A549 (cell line): Measurements from ENCODE around the gene CEP85. TPM values are rescaled to one million over a fixed set of nuclear protein-coding genes. Genes with fewer than 3 reads are reported as not detected.

Experiments
- ATAC-seq, 2 experiments: fragments of 200-7000 bp in 1 of 2; fragments of >200 bp in 1 of 2; cut with Nextera tagmentation in 1 of 2; cut with Tn5 transposase in 1 of 2; 3 replicates each; pipeline versions ENCODE4 v1.8.0 to v1.9.1; 2018 to 2020; ENCODE audit warnings: mild to moderate bottlenecking in 1 of 2, moderate library complexity in 1 of 2
- CTCF ChIA-PET: fragments of 300-600 bp; sonication (Branson Sonifier 250); formaldehyde crosslinking; extraction: SDS; loops from one replicate; lab custom pipeline; 2021; ENCODE audit warnings: antibody characterized with exemption, inconsistent platforms; lab: Yijun Ruan, JAX
- POLR2A ChIA-PET: fragments of 350-600 bp; formaldehyde crosslinking; extraction: SDS; loops from one replicate; lab custom pipeline; 2021; ENCODE audit warnings: antibody characterized with exemption, inconsistent platforms; lab: Yijun Ruan, JAX
- DNase-seq, 2 experiments: peaks; one replicate each; pipeline versions ENCODE4 v3.0.0 to v3.0.0-alpha.2; 2011 to 2016; ENCODE audit warnings: low read depth in 1 of 2, low spot score in 1 of 2
- FAIRE-seq: peaks from 2 replicates; lab custom pipeline; 2011; peaks lifted over from hg19 to GRCh38; lab: Jason Lieb, UNC
- H3K27ac ChIP-seq, 2 experiments: fragments of >200 bp; sonication (Bioruptor Twin); formaldehyde crosslinking; 3 replicates each; pipeline ENCODE4 v1.5.1; 2016 to 2017
- H3K4me1 ChIP-seq: fragments of >200 bp; sonication (Bioruptor Twin); formaldehyde crosslinking; 3 replicates; pipeline ENCODE4 v1.6.1; 2016
- H3K4me2 ChIP-seq: fragments of >200 bp; sonication (Bioruptor Twin); formaldehyde crosslinking; 3 replicates; pipeline ENCODE4 v1.6.1; 2016
- H3K4me3 ChIP-seq: fragments of >200 bp; sonication (Bioruptor Twin); formaldehyde crosslinking; 3 replicates; pipeline ENCODE4 v1.5.1; 2016
- H3K9me3 ChIP-seq: fragments of >200 bp; sonication (Bioruptor Twin); formaldehyde crosslinking; 3 replicates; pipeline ENCODE4 v1.6.1; 2016
- BCL3 ChIP-seq: fragments of >200 bp; sonication (Bioruptor Twin); formaldehyde crosslinking; IDR thresholded peaks from 3 replicates; pipeline ENCODE4 v1.6.1; 2016
- EHF ChIP-seq: fragments of 250-450 bp; sonication (Bioruptor Pico); IDR thresholded peaks from 2 replicates; pipeline ENCODE4 v1.5.0; 2020; ENCODE audit warnings: mild to moderate bottlenecking
- FOSL2 ChIP-seq, 2 experiments: fragments of 450-650 bp in 1 of 2; fragments of >200 bp in 1 of 2; sonication (Bioruptor Twin) in 1 of 2; formaldehyde crosslinking; IDR thresholded peaks; 2 replicates each; pipeline versions ENCODE4 v1.5.0 to v1.6.1; 2016 to 2020; ENCODE audit warnings: mild to moderate bottlenecking in 1 of 2, moderate library complexity in 1 of 2
- HES2 ChIP-seq: fragments of >200 bp; sonication (Bioruptor Twin); formaldehyde crosslinking; IDR thresholded peaks from 2 replicates; pipeline ENCODE4 v1.6.1; 2016
- HEYL ChIP-seq: fragments of 250-450 bp; sonication (Bioruptor Pico); IDR thresholded peaks from 2 replicates; pipeline ENCODE4 v1.8.0; 2021; ENCODE audit warnings: mild to moderate bottlenecking, moderate library complexity
- HMGXB4 ChIP-seq: fragments of 250-450 bp; sonication (Bioruptor Pico); IDR thresholded peaks from 2 replicates; pipeline ENCODE4 v1.5.0; 2021; ENCODE audit warnings: mild to moderate bottlenecking, moderate library complexity, borderline replicate concordance
- HOXA7 ChIP-seq: fragments of 250-450 bp; sonication (Bioruptor Pico); IDR thresholded peaks from 2 replicates; pipeline ENCODE4 v1.5.0; 2020; ENCODE audit warnings: mild to moderate bottlenecking, moderate library complexity
- KDM5A ChIP-seq: fragments of 200-600 bp; sonication (generic); IDR thresholded peaks from 2 replicates; pipeline ENCODE4 v1.6.1; 2016; ENCODE audit warnings: antibody characterized with exemption, mild to moderate bottlenecking
- POLR2A ChIP-seq: IDR thresholded peaks from 2 replicates; pipeline ENCODE4 v1.6.1; 2012; ENCODE audit warnings: mild to moderate bottlenecking, low read length
- POLR2AphosphoS2 ChIP-seq: conservative IDR thresholded peaks from 2 replicates; pipeline ENCODE4 v1.6.1; 2012; ENCODE audit warnings: low read length, improper control_type of control experiment, inconsistent platforms
- RAD21 ChIP-seq, 2 experiments: fragments of >200 bp in 1 of 2; sonication (Bioruptor Twin) in 1 of 2; formaldehyde crosslinking in 1 of 2; IDR thresholded peaks in 1 of 2; conservative IDR thresholded peaks in 1 of 2; 2 replicates in 1 of 2; 3 replicates in 1 of 2; pipeline ENCODE4 v1.6.1; 2012 to 2018; ENCODE audit warnings: inconsistent platforms in 1 of 2
- RCOR1 ChIP-seq: fragments of 150-350 bp; IDR thresholded peaks from 2 replicates; pipeline ENCODE4 v1.6.1; 2014; ENCODE audit warnings: antibody characterized with exemption, low read length, low read depth
- REST ChIP-seq: fragments of 200-600 bp; sonication (generic); IDR thresholded peaks from 2 replicates; pipeline ENCODE4 v1.6.1; 2016; ENCODE audit warnings: antibody characterized with exemption, mild to moderate bottlenecking, moderate library complexity
- TFCP2L1 ChIP-seq: fragments of 250-450 bp; sonication (Bioruptor Pico); IDR thresholded peaks from 2 replicates; pipeline ENCODE4 v1.5.0; 2021; ENCODE audit warnings: mild to moderate bottlenecking
- TP53 ChIP-seq: fragments of 250-450 bp; sonication (Bioruptor Pico); IDR thresholded peaks from 2 replicates; pipeline ENCODE4 v1.5.0; 2021; ENCODE audit warnings: mild to moderate bottlenecking, moderate library complexity
- ZC3H11A ChIP-seq: fragments of 450-650 bp; IDR thresholded peaks from 2 replicates; pipeline ENCODE4 v1.6.1; 2014; ENCODE audit warnings: antibody characterized with exemption, mild to moderate bottlenecking
- WGBS: methylation state at CpG from one replicate; pipeline ENCODE4 v1.1.6; 2017; ENCODE audit errors: missing lambda C conversion rate; 5-methylcytosine and 5-hydroxymethylcytosine counted together
- polyA plus RNA-seq, 4 experiments: library from polyadenylated mRNA; depleted of rRNA in 3 of 4; stranded (reverse); fragments of >200 nt; fragmentation: RNase III in 1 of 4; extraction: RNeasy Plus Mini Kit Qiagen cat#74134 plus additional on column Dnase treatment in 1 of 4; gene quantifications; 2 replicates in 3 of 4; 3 replicates in 1 of 4; pipeline ENCODE4 v1.2.3, GENCODE V29; 2011 to 2017
- TF ChIP-seq, protein P1 (sequence below): fragments of 150-350 bp; IDR thresholded peaks from 2 replicates; pipeline ENCODE4 v1.6.1; 2014; ENCODE audit warnings: low read depth, mild to moderate bottlenecking, low read length
- TF ChIP-seq, protein P2 (sequence below): IDR thresholded peaks from 2 replicates; pipeline ENCODE4 v1.6.1; 2012; ENCODE audit warnings: low read depth, borderline replicate concordance
- TF ChIP-seq, protein P3 (sequence below): fragments of 450-650 bp; IDR thresholded peaks from 2 replicates; pipeline ENCODE4 v1.6.1; 2014; ENCODE audit warnings: antibody characterized with exemption

The CEP85 gene
- polyA plus RNA-seq, 2 of the 4 experiments (the other 2 are of a cell fraction): 13.0 to 21.1 TPM

- TF ChIP-seq, protein P1, sequence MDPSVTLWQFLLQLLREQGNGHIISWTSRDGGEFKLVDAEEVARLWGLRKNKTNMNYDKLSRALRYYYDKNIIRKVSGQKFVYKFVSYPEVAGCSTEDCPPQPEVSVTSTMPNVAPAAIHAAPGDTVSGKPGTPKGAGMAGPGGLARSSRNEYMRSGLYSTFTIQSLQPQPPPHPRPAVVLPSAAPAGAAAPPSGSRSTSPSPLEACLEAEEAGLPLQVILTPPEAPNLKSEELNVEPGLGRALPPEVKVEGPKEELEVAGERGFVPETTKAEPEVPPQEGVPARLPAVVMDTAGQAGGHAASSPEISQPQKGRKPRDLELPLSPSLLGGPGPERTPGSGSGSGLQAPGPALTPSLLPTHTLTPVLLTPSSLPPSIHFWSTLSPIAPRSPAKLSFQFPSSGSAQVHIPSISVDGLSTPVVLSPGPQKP: no peak
Observed at GRCh38 chr1:26297791-26298124, 63.8 kb downstream of the CEP85 start (continued).

GRCh38 chr1:26300578-26301275 is 66.7 kb downstream of the CEP85 start:
- Histone ChIP-seq H3K4me3 (no peak overlapping the region), H3K4me1 (peaks cover 12% of the 10 kb centered on the region; the same call in 2 of the 3 replicates), H3K4me2 (no peak overlapping the region), H3K27ac (no peak overlapping the region), H3K9me3 (no peaks in the 10 kb centered on the region)
- 91% methylated on average over 10 of the region's 11 CpGs for WGBS
- POLR2A ChIA-PET: no interaction called here
- no peak for FAIRE-seq
- CTCF ChIA-PET: interaction anchor here (0.7 to 1.8 kb wide), 5 partner anchors 15 to 117 kb away, joined by 3 to 5 read pairs (median 5); no protein-coding TSS in a partner anchor
- no peak for TF ChIP-seq POLR2AphosphoS2
- no peak for TF ChIP-seq KDM5A
- no peak for DNase-seq
- ATAC-seq: no peak

DNA sequence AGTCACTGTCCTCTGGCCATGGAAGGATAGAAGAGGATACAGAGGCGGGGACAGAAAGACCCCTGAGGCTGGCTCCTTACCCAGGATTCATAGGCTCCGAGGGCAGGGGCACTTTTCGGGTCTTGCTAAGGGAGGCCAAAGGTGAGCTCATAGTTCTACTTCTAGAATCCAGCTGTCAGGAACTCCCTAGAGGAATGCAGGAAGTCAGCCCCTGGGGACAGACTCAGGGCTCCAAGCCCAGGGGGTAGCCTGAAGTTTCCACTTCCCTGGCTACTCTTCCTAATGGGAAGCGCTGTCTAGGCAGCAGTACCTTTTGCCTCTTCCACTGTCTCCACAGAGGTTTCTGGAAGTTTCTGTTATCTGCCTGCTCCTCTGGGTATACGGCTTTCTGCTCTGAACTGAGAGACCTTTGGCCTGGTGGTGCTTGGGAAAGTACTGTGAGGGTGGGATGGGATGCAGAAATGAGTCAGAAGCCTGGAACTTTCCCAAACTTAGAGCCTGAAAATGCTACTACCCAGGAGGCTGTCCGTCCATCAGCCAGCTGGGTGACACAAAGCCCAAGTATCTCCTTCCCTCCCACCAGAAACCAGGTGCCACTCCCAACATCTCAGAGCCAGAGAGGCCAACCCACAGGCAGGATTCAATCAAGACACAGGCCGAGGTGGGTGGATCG is 68.9 kb downstream of the CEP85 start:
- no peak for DNase-seq
- FAIRE-seq: no peak
- no peak for ATAC-seq
- peak overlapping the region in 1 of 2 experiments; percentile 62; a peak in 2 of 6 replicates for H3K27ac ChIP-seq
- 58% methylated on average over 8 of the region's 8 CpGs for WGBS
- H3K4me3 ChIP-seq: no peak overlapping the region
- H3K4me1 ChIP-seq: peaks cover 16% of the 10 kb centered on the region
- TF ChIP-seq, protein P2, sequence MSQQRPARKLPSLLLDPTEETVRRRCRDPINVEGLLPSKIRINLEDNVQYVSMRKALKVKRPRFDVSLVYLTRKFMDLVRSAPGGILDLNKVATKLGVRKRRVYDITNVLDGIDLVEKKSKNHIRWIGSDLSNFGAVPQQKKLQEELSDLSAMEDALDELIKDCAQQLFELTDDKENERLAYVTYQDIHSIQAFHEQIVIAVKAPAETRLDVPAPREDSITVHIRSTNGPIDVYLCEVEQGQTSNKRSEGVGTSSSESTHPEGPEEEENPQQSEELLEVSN: no peak
- TF ChIP-seq TP53 (CRISPR knock-in tag) (no peak), BCL3 (no peak), RAD21 (conservative IDR thresholded peaks at IDR 0.05 in 1 of 2, IDR thresholded peaks at IDR 0.05 in 1 of 2) (no peak), ZC3H11A (no peak), TFCP2L1 (CRISPR knock-in tag) (no peak), HOXA7 (CRISPR knock-in tag) (no peak), HMGXB4 (no peak), FOSL2 (IDR thresholded peaks at IDR 0.05) (no peak), FOSL2 (CRISPR knock-in tag; IDR thresholded peaks at IDR 0.05) (no peak), RCOR1 (no peak), HEYL (CRISPR knock-in tag) (no peak), EHF (CRISPR knock-in tag) (no peak), HES2 (no peak), POLR2A (no peak), REST (no peak)
- TF ChIP-seq, protein P3, sequence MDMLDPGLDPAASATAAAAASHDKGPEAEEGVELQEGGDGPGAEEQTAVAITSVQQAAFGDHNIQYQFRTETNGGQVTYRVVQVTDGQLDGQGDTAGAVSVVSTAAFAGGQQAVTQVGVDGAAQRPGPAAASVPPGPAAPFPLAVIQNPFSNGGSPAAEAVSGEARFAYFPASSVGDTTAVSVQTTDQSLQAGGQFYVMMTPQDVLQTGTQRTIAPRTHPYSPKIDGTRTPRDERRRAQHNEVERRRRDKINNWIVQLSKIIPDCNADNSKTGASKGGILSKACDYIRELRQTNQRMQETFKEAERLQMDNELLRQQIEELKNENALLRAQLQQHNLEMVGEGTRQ: no peak
- no peak overlapping the region for H3K4me2 ChIP-seq
- no peaks in the 10 kb centered on the region for H3K9me3 ChIP-seq
- CTCF ChIA-PET: interaction anchor here (0.8 to 1.2 kb wide), 3 partner anchors 14 to 19 kb away, joined by 3 to 4 read pairs (median 3); no protein-coding TSS in a partner anchor
- POLR2A ChIA-PET: no interaction called here
